Renal cortical epithelial cell (primary cell): ENCODE results near the gene DGCR6. TPM values are rescaled to one million over a fixed set of nuclear protein-coding genes. Genes with fewer than 3 reads are reported as not detected.
"Not testable (repeated sequence)": the region's sequence is repeated elsewhere in the genome, so short reads cannot be mapped to it uniquely, and the experiment has no call there.

Source experiments
- DNase-seq: peaks from one replicate; pipeline ENCODE4 v3.0.0-alpha.2; 2011; ENCODE audit warnings: low read depth
- total RNA-seq: library from RNA; depleted of rRNA; stranded (reverse); fragments of >200 nt; gene quantifications from 2 replicates; pipeline ENCODE4 v1.2.3, GENCODE V29; 2014

Gene DGCR6
- 0.40 and 1.6 TPM in 2 replicates for total RNA-seq

DNA sequence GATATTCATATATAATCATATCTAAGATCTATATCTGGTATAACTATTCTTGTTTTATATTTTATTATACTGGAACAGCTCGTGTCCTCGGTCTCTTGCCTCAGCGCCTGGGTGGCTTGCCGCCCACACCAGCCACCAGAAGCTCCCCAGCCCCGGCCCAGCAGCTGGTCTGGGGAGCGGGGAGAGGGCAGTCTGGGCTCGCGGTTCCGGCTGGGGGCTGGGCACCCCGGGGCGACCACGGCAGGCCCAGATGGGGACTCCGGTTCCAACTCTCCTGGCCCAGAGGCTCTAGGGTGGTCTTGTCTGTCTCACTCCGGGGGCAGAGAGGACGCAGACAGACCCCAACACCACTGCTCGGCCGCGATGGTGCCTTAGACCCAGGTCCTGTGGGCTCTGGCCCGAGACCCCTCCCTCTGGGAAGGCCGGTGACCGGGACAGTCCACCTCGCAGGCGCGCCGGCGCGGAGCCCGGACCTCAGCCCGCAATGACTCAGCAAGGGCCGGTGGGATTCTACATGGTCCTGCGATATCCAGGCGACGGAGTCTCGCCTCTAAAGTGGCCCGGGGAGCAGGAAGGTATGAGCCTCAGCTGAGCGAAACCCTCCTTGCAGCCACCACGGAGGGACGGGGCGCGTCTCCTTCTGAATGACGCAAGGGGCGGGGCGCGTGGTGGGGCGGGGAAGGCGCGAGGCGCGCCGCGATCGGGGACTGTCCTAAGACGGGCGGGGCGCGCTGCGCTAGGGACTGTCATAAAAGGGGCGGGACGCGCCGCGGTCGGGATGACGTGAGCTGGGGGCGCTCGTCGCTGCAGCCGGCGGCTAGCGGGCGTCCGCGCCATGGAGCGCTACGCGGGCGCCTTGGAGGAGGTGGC is at the start of gene DGCR6:
DGCR6 (plus strand) TSS at position 781 of the 870 bp plus-strand sequence; CDS start at position 836, 55 bp downstream.
- DNase-seq, result no peak

- not testable (repeated sequence) for DNase-seq
These were observed 46.8 kb upstream of the DGCR6 start for GRCh38 chr22:18859314-18859713.

GRCh38 chr22:18881260-18881659 is 24.9 kb upstream of the DGCR6 start:
- not testable (repeated sequence) for DNase-seq

GRCh38 chr22:18884465-18884864 is 21.7 kb upstream of the DGCR6 start:
- not testable (repeated sequence) for DNase-seq

DNA sequence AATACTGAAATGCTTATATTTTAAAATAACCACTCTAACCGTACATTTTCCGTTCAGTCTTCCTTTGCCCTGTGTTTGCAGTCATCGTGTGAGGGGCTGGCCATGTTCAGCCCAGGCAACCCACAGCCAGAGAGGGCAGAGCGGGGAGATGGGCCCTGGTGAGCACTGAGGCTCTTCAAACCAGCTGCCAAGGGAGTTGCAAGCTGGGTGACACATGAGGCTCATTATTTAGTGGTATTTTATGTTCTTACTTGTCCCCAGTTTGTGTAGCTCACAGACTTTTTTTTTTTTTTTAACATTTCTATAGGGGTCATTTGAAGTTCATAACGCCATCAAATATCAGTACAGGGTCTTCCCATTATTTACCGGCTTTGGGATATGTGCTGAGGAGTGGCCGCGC is 18.0 kb upstream of the DGCR6 start:
- no peak for DNase-seq

DNA sequence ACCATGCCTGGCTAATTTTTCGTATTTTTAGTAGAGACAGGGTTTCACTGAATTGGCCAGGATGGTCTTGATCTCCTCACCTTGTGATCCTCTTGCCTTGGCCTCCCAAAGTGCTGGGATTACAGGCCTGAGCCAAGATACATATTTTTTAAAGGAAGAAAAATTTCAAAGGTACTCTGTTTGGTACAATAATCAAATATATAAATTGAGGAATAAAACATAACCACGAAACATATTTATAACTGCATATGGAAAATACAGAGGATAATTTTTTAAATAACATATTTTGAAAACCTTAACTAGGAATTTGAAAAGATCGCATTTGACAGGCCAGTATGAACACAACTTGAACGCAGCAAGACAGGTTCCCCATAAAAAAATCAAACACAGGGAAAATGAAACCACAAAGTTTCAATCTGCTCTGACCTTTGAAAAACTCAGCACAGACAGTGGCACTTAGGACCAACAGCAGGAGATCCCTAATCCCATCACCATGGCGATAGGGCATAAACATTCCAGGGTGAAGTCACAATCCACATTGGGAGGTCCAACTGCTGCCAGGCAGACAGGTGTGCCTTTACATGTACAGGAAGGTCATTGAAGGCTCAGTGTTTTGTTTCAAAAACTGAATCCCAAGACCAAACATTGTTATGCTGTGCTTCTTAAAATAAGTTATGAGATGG is 15.5 kb upstream of the DGCR6 start:
- not testable (repeated sequence) for DNase-seq

GRCh38 chr22:18893775-18894174 is 12.3 kb upstream of the DGCR6 start:
- not testable (repeated sequence) for DNase-seq

- not testable (repeated sequence) for DNase-seq
These were observed 10.0 kb upstream of the DGCR6 start for GRCh38 chr22:18896037-18896657.

DNA sequence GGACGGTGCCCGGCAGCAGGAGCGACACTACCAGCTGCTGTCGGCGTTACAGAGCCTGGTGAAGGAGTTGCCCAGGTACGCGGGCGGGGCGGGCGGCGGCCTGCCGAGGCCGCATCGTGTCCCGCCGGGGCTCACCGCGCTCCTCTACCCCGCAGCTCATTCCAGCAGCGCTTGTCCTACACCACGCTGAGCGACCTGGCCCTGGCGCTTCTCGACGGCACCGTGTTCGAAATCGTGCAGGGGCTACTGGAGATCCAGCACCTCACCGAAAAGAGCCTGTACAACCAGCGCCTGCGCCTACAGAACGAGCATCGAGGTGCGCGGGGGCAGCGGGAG is 258 bp downstream of the DGCR6 start:
- DNase-seq, result not testable (repeated sequence)

DNA sequence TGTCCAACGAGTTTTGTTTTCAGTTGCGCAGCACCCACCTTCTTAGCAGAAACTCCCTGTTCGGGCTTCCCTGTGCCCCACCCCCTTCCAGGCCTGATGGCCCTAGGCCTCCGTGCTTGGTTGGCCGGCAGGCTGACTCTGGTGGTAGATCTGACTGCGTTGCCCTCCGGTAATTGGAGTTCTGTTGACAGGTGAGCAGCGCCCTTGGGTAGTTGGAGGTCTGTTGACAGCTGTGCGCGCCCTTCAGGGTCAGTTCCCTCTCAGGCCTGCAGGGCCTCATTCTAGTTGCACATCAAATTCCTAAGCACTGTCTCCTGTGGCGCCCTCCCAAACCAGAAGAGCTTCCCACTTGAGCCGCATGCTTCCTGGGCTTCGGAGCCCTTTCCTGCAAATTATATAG is 776 bp downstream of the DGCR6 start:
- no peak for DNase-seq

GRCh38 chr22:18909556-18909955 is 3.4 kb downstream of the DGCR6 start:
- DNase-seq, result no peak

- DNase-seq, result not testable (repeated sequence)
These were observed 5.4 kb downstream of the DGCR6 start for GRCh38 chr22:18911535-18911934.

- not testable (repeated sequence) for DNase-seq
These were observed 6.3 kb downstream of the DGCR6 start for GRCh38 chr22:18912264-18912946.

DNA sequence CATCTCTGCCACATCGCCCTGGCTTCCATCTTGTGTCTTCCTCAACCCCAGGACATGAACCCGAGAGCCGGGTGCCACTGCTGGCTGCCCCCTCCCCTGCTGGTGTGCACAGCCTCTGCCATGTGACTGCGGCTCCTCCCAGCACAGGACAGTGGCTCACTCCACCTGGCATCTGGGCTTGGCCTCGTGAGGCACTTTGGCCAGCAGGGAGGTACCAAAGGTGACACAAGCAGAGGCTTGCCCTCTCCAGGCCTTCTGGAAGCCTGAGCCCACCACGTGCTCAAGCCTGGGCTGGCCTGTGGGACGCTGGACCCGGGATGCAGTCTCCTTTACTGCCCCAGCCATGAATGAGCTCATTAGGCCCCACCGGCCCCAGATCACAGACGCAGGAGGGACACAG is 8.4 kb downstream of the DGCR6 start:
- DNase-seq, result not testable (repeated sequence)

GRCh38 chr22:18915550-18915949 is 9.4 kb downstream of the DGCR6 start:
- not testable (repeated sequence) for DNase-seq

DNA sequence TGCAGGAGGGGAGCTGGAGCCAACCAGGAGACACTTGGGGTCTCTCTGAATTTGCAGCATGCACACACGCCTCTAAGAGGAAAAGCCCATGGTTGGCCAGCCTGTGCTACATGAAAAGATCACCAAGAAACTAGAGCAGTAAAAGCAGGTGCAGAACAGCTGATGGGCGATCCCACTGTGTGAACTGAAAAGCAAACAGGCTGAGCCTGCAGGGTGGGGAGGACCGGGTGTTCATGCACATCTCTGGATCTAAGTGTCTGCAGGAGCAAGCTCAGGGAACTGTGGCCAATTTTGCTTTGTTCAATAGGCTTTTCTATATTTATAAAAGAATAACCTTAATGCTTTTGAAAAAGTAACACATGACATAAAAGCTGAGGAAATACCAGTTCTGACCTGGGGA is 11.7 kb downstream of the DGCR6 start:
- DNase-seq, result not testable (repeated sequence)

- not testable (repeated sequence) for DNase-seq
These were observed 14.3 kb downstream of the DGCR6 start for GRCh38 chr22:18920257-18920902.

GRCh38 chr22:18925368-18926064 is 19.4 kb downstream of the DGCR6 start:
- DNase-seq, result no peak

GRCh38 chr22:18927020-18927419 is 20.9 kb downstream of the DGCR6 start:
- DNase-seq, result no peak

DNA sequence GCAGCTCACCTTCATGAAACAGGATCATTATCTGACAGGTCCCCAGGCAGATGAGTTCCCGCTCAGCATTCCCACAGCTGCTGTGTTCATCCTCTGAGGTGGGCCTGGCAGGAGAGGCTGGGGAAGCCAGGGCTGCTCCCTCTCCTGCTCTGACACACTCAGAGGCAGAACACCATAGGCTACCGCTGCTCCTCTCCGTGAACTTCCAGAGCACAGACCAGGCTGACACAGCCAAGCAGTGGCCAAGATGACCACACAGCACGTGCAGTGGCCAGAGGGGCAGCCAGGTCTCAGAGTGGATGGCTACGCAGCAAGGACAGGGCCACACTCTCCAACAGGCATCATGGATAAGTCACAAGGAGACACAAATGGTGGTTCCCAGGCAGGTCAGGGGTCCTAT is 21.5 kb downstream of the DGCR6 start:
- DNase-seq, result no peak

DNA sequence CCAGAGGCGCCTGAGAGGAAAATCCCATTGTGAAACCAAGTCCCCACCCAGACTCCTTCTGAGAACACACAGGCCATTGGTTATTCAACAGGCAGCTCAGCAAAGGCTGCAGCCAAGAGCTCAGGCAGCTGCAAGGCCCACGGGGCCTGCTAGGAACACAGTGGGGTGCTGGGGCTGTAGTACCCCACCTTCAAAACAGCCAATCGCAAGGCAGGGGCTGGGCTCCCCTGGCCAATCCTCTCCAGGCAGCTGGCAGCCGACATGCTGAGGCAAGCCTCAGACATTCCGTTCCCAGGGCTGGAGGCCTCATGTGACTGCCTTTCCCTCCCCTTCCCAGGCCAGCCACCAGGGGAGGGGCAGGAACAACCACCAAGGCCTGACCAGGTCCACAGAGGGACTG is 23.3 kb downstream of the DGCR6 start:
- DNase-seq, result no peak
